Liver (tissue), 9 donors: ENCODE results near the gene DHRS7. TPM values are rescaled to one million over a fixed set of nuclear protein-coding genes. Genes with fewer than 3 reads are reported as not detected.

Experiments used
- DNase-seq: peaks from one replicate; pipeline ENCODE4 v3.0.0-alpha.2; 2017; ENCODE audit warnings: low spot score
- H3K27ac ChIP-seq, 2 donors: one replicate each; pipeline ENCODE4 v1.7.0; 2013; ENCODE audit warnings: inconsistent platforms in 2 of 2, low read length in 2 of 2, control low read depth in 1 of 2, low read depth in 1 of 2, mild to moderate bottlenecking in 1 of 2
- H3K27me3 ChIP-seq, 4 donors: one replicate each; pipeline versions ENCODE4 v1.6.1 to v1.7.0; 2013; ENCODE audit warnings: low read length in 3 of 4, inconsistent platforms in 1 of 4, mild to moderate bottlenecking in 1 of 4, moderate library complexity in 1 of 4; ENCODE audit not compliant: control insufficient read depth in 4 of 4, insufficient read depth in 4 of 4
- H3K36me3 ChIP-seq, 4 donors: one replicate each; pipeline versions ENCODE4 v1.6.1 to v1.7.0; 2013; ENCODE audit warnings: low read length in 3 of 4, mild to moderate bottlenecking in 3 of 4, low read depth in 1 of 4, moderate library complexity in 1 of 4; ENCODE audit not compliant: control insufficient read depth in 4 of 4, insufficient read depth in 3 of 4
- H3K4me1 ChIP-seq, 4 donors: one replicate each; pipeline versions ENCODE4 v1.6.1 to v1.7.0; 2013; ENCODE audit warnings: low read length in 3 of 4, mild to moderate bottlenecking in 3 of 4, moderate library complexity in 1 of 4; ENCODE audit not compliant: control insufficient read depth in 4 of 4, insufficient read depth in 4 of 4
- H3K4me3 ChIP-seq, 3 donors: one replicate each; pipeline versions ENCODE4 v1.6.1 to v1.7.0; 2013; ENCODE audit warnings: low read length in 3 of 3, control low read depth in 1 of 3, low read depth in 1 of 3, mild to moderate bottlenecking in 1 of 3
- H3K9ac ChIP-seq, 2 donors: one replicate each; pipeline ENCODE4 v1.7.0; 2013; ENCODE audit warnings: low read length in 2 of 2, mild to moderate bottlenecking in 2 of 2, moderate library complexity in 2 of 2, control low read depth in 1 of 2, low read depth in 1 of 2
- H3K9me3 ChIP-seq, 4 donors: one replicate each; pipeline versions ENCODE4 v1.6.1 to v1.7.0; 2013; ENCODE audit warnings: low read length in 3 of 4; ENCODE audit not compliant: control insufficient read depth in 4 of 4
- EGR1 ChIP-seq, 2 donors: IDR thresholded peaks; 2 replicates each; pipeline ENCODE4 v1.6.1; 2016 to 2018; ENCODE audit warnings: antibody characterized with exemption in 2 of 2, low read depth in 2 of 2
- FOXA1 ChIP-seq: IDR thresholded peaks from 2 replicates; pipeline ENCODE4 v1.6.1; 2016; ENCODE audit warnings: antibody characterized with exemption
- FOXA2 ChIP-seq: IDR thresholded peaks from 2 replicates; pipeline ENCODE4 v1.6.1; 2016; ENCODE audit warnings: antibody characterized with exemption
- GABPA ChIP-seq, 2 donors: IDR thresholded peaks in 1 of 2; conservative IDR thresholded peaks in 1 of 2; 2 replicates each; pipeline ENCODE4 v1.6.1; 2016; ENCODE audit warnings: antibody characterized with exemption in 2 of 2, mild to moderate bottlenecking in 1 of 2, moderate library complexity in 1 of 2
- JUND ChIP-seq, 2 donors: IDR thresholded peaks; 2 replicates each; pipeline ENCODE4 v1.6.1; 2016; ENCODE audit warnings: antibody characterized with exemption in 2 of 2
- NR2F2 ChIP-seq: IDR thresholded peaks from 2 replicates; pipeline ENCODE4 v1.6.1; 2016; ENCODE audit warnings: antibody characterized with exemption
- RAD21 ChIP-seq, 2 donors: IDR thresholded peaks; 2 replicates each; pipeline ENCODE4 v1.6.1; 2016; ENCODE audit warnings: antibody characterized with exemption in 2 of 2, mild to moderate bottlenecking in 2 of 2
- RXRA ChIP-seq, 2 donors: IDR thresholded peaks; 2 replicates each; pipeline ENCODE4 v1.6.1; 2017 to 2018; ENCODE audit warnings: antibody characterized with exemption in 2 of 2, mild to moderate bottlenecking in 1 of 2
- SP1 ChIP-seq: IDR thresholded peaks from 2 replicates; pipeline ENCODE4 v1.6.1; 2018; ENCODE audit warnings: antibody characterized with exemption, mild to moderate bottlenecking
- TAF1 ChIP-seq: conservative IDR thresholded peaks from 2 replicates; pipeline ENCODE4 v1.6.1; 2016; ENCODE audit warnings: antibody characterized with exemption, mild to moderate bottlenecking
- YY1 ChIP-seq: IDR thresholded peaks from 2 replicates; pipeline ENCODE4 v1.6.1; 2016; ENCODE audit warnings: antibody characterized with exemption, mild to moderate bottlenecking
- WGBS: extraction: QIAGEN DNeasy Blood & Tissue Kit; methylation state at CpG from one replicate; pipeline ENCODE4 v1.1.7; 2013; 5-methylcytosine and 5-hydroxymethylcytosine counted together
- polyA plus RNA-seq, 2 donors: library from polyadenylated mRNA; stranded (reverse) in 1 of 2; unstranded in 1 of 2; fragments of 200-250 nt in 1 of 2; fragments of >200 nt in 1 of 2; fragmentation: Nextera tagmentation in 1 of 2; extraction: Ambion mirVana in 1 of 2; gene quantifications; one replicate each; pipeline versions ENCODE4 v1.2.1 to v1.2.3, GENCODE V29; 2013 to 2015
- total RNA-seq, 2 donors: library from RNA; depleted of rRNA; stranded (reverse); fragments of >200 nt; gene quantifications; one replicate each; pipeline ENCODE4 v1.2.3, GENCODE V29; 2014
- TF ChIP-seq, protein P1 (sequence below): IDR thresholded peaks from 2 replicates; pipeline ENCODE4 v1.6.1; 2016; ENCODE audit warnings: antibody characterized with exemption
- TF ChIP-seq, protein P2 (sequence below): IDR thresholded peaks from 2 replicates; pipeline ENCODE4 v1.6.1; 2016; ENCODE audit warnings: antibody characterized with exemption
- TF ChIP-seq, protein P3 (sequence below): IDR thresholded peaks from 2 replicates; pipeline ENCODE4 v1.6.1; 2016; ENCODE audit warnings: antibody characterized with exemption, mild to moderate bottlenecking
- donor health status: healthy.
- donor health status: healthy.
- donor health status: healthy.
- donor health status: healthy.
- donor health status: healthy.

DHRS7 gene
- total and polyA plus RNA-seq, 4 donors: 42.1 to 180 (median 80.3) TPM

DNA sequence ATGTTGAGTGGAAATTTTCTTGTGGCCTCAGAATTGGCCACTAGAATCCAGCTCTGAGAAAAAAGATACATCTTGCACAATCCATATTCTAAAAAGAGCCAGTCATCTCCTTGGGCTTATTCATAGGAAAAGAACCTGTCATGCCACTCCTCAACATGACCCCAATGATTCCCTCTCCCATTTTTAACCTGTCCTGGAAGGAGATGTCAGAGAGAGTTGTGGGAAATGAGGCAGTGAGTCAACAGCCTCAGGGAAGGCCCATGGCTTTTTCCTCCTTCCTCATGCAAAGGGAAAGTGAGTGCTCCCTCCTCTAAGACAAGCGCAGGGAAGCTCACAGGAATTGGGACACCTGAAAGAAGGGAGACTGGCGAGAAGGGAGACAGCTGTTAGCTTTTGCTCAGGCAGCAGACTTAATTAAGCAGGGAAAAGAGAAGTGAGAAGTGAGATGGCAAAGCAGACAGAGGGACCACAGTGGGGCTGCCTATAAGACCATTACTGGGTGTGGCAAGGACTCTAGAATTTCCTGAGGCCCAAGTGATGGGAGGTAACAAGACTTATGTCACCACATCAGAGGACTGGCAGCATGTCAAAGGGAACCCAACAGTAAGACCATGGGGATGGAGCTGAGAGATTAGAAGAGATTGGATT lies 10.2 kb upstream of the DHRS7 start:
- no peaks in the 10 kb centered on the region for H3K27me3 ChIP-seq
- TF ChIP-seq SP1 (no peak), RAD21 (IDR thresholded peaks at IDR 0.05) (no peak), FOXA2 (no peak), RXRA (IDR thresholded peaks at IDR 0.05) (no peak)
- no peaks in the 10 kb centered on the region for H3K36me3 ChIP-seq
- no peak overlapping the region for H3K4me3 ChIP-seq
- H3K9ac ChIP-seq: no peak overlapping the region
- H3K27ac ChIP-seq: no peak overlapping the region
- H3K4me1 ChIP-seq: no peaks in the 10 kb centered on the region
- 76% methylated on average over 2 of the region's 2 CpGs for WGBS
- no peaks in the 10 kb centered on the region for H3K9me3 ChIP-seq
- no peak for DNase-seq

DNA sequence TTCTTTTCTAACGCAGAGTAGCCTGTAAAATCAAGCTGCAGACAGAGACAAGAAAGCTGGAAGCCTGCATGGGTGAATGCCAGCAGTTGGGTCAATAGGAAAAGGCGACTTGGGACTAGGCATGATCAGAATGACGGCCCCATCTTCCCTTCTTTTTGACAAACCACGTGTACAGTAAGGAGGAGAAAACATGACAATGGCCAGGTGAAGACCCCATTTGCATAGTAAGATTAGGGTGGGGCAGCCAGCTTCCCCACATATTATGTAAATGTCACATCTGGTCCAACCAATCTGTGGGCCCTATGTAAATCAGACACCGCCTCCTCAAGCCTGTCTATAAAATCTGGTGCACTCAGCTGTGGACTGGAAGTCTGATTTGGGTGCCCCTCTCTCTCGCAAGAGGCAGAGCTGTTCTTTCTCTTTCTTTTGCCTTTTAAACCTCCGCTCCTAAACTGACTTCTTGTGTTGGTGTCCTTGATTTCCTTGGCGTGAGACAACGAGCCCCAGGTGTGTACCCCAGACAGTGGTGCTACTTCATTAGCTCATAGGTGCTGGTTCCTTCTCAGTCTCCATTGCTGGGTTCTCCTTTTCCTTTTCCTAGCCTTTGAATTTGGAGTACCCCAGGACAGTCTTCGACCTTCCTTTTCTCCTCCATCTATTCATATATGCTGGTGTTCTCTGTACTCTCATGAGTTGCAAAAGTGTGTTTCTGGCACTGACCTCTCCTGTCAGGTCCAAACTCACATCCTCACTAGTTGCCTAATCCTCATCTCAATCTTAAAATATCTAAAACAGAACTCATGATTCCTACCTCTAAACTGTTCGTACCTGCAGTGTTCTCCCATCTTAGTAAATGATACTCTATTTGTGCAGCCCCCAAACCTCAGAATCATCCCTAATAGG lies 9.4 kb upstream of the DHRS7 start:
- Histone ChIP-seq H3K9me3 (no peaks in the 10 kb centered on the region), H3K36me3 (no peaks in the 10 kb centered on the region), H3K27me3 (no peaks in the 10 kb centered on the region), H3K27ac (no peak overlapping the region), H3K4me1 (no peaks in the 10 kb centered on the region), H3K4me3 (no peak overlapping the region), H3K9ac (no peak overlapping the region)
- DNase-seq: no peak
- TF ChIP-seq NR2F2 (no peak), FOXA2 (no peak), TAF1 (no peak), RAD21 (IDR thresholded peaks at IDR 0.05) (no peak), EGR1 (IDR thresholded peaks at IDR 0.05; ENCODE audit: low read depth in 2 of 2) (no peak)
- TF ChIP-seq, protein P1, sequence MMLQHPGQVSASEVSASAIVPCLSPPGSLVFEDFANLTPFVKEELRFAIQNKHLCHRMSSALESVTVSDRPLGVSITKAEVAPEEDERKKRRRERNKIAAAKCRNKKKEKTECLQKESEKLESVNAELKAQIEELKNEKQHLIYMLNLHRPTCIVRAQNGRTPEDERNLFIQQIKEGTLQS: no peak
- TF ChIP-seq, protein P2, sequence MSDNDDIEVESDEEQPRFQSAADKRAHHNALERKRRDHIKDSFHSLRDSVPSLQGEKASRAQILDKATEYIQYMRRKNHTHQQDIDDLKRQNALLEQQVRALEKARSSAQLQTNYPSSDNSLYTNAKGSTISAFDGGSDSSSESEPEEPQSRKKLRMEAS: no peak
- WGBS: 87% methylated on average over 11 of the region's 11 CpGs

DNA sequence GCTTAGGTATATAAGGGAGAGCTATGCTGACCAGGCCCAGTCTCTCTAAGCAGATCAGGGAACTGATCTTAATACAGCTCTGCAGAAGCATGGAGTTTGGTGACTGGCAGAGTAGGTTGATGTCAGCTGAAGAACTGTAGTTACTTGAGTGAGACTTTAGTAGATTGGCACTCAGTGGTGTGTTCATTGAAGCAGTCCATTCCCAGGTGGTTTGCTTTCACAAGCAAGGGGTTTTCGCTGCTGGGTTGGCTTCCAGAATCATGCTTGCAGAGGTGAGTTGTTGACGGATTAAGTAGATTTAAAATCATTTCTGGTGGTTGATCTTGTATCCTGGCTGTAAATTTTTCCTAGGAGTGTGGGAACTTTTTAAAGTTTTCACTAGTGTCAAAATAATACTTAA lies 6.5 kb upstream of the DHRS7 start:
- 96% methylated on average over 2 of the region's 2 CpGs for WGBS
- H3K4me3 ChIP-seq: no peak overlapping the region
- no peaks in the 10 kb centered on the region for H3K4me1 ChIP-seq
- no peak for DNase-seq
- no peak overlapping the region for H3K9ac ChIP-seq
- H3K36me3 ChIP-seq: no peaks in the 10 kb centered on the region
- no peaks in the 10 kb centered on the region for H3K27me3 ChIP-seq
- no peak overlapping the region for H3K27ac ChIP-seq
- no peak for TF ChIP-seq JUND (IDR thresholded peaks at IDR 0.05)
- no peak for TF ChIP-seq YY1
- TF ChIP-seq FOXA2: no peak
- TF ChIP-seq RXRA (IDR thresholded peaks at IDR 0.05): no peak
- TF ChIP-seq, protein P1: no peak
- TF ChIP-seq, protein P3, sequence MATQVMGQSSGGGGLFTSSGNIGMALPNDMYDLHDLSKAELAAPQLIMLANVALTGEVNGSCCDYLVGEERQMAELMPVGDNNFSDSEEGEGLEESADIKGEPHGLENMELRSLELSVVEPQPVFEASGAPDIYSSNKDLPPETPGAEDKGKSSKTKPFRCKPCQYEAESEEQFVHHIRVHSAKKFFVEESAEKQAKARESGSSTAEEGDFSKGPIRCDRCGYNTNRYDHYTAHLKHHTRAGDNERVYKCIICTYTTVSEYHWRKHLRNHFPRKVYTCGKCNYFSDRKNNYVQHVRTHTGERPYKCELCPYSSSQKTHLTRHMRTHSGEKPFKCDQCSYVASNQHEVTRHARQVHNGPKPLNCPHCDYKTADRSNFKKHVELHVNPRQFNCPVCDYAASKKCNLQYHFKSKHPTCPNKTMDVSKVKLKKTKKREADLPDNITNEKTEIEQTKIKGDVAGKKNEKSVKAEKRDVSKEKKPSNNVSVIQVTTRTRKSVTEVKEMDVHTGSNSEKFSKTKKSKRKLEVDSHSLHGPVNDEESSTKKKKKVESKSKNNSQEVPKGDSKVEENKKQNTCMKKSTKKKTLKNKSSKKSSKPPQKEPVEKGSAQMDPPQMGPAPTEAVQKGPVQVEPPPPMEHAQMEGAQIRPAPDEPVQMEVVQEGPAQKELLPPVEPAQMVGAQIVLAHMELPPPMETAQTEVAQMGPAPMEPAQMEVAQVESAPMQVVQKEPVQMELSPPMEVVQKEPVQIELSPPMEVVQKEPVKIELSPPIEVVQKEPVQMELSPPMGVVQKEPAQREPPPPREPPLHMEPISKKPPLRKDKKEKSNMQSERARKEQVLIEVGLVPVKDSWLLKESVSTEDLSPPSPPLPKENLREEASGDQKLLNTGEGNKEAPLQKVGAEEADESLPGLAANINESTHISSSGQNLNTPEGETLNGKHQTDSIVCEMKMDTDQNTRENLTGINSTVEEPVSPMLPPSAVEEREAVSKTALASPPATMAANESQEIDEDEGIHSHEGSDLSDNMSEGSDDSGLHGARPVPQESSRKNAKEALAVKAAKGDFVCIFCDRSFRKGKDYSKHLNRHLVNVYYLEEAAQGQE: no peak
- no peak for TF ChIP-seq FOXA1
- TF ChIP-seq GABPA (IDR thresholded peaks at IDR 0.05 in 1 of 2, conservative IDR thresholded peaks at IDR 0.05 in 1 of 2): no peak
- no peaks in the 10 kb centered on the region for H3K9me3 ChIP-seq
